HFFc6 (cell line): ENCODE measurements around the gene TNS4. TPM values are rescaled to one million over a fixed set of nuclear protein-coding genes. Genes with fewer than 3 reads are reported as not detected.

ENCODE experiments used
- DNase-seq: peaks from one replicate; pipeline ENCODE4 v3.0.0-alpha.2; 2018
- H3K27ac Mint-ChIP-seq: 2 replicates; pipeline ENCODE4 v1.8.0; 2020; ENCODE audit warnings: mild to moderate bottlenecking, mixed read lengths
- H3K27me3 Mint-ChIP-seq: 2 replicates; pipeline ENCODE4 v1.8.0; 2021; ENCODE audit warnings: mild to moderate bottlenecking, moderate library complexity, mixed read lengths; ENCODE audit not compliant: insufficient read depth
- H3K36me3 Mint-ChIP-seq: 2 replicates; pipeline ENCODE4 v1.8.0; 2021; ENCODE audit warnings: low read depth, mixed read lengths
- H3K4me1 Mint-ChIP-seq: 2 replicates; pipeline ENCODE4 v1.8.0; 2020; ENCODE audit warnings: low read depth, mixed read lengths
- H3K4me3 Mint-ChIP-seq: 2 replicates; pipeline ENCODE4 v1.8.0; 2020; ENCODE audit warnings: mild to moderate bottlenecking, moderate library complexity, mixed read lengths
- H3K9me3 Mint-ChIP-seq: 2 replicates; pipeline ENCODE4 v1.8.0; 2020; ENCODE audit warnings: mild to moderate bottlenecking, mixed read lengths
- total RNA-seq, 6 experiments: library from RNA; stranded (reverse); fragmentation: NEBNext Ultra II Directional; extraction: Animal tissue kit (Norgen Biotek cat#: 25700); gene quantifications; 2 replicates in 1 of 6; 3 replicates in 5 of 6; pipeline ENCODE4 v1.2.3, GENCODE V29; 2021
- TF ChIP-seq, protein P1 (sequence below): fragments of 200-600 bp; sonication (generic); IDR thresholded peaks from 2 replicates; pipeline ENCODE4 v1.5.0; 2021; ENCODE audit warnings: antibody characterized with exemption, mild to moderate bottlenecking

TNS4 gene
- total RNA-seq, 6 experiments from 2014 or later: 0.17 TPM; not detected in 5

DNA sequence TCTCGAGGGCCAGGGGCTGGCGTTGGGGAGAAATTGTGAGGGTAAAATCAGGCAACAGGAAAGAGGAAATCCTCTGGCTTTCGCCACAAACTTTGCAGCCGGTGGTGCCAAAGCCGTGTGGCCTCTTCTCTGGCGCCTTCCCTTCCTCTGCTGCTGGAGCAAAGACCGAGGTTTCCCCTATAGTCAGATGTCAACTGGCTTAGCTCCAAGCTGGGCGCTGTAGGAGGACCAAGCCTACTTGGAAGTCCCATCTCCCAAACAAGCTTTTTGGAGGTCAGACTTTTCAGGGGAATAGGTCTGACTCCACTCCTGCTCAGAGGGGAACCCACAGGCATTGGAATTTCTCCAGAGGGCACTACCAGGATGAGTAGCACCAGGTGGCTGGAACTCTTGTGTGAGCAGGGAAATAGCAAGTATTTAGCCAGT, 53.2 kb downstream of the TNS4 start:
- TF ChIP-seq, protein P1, sequence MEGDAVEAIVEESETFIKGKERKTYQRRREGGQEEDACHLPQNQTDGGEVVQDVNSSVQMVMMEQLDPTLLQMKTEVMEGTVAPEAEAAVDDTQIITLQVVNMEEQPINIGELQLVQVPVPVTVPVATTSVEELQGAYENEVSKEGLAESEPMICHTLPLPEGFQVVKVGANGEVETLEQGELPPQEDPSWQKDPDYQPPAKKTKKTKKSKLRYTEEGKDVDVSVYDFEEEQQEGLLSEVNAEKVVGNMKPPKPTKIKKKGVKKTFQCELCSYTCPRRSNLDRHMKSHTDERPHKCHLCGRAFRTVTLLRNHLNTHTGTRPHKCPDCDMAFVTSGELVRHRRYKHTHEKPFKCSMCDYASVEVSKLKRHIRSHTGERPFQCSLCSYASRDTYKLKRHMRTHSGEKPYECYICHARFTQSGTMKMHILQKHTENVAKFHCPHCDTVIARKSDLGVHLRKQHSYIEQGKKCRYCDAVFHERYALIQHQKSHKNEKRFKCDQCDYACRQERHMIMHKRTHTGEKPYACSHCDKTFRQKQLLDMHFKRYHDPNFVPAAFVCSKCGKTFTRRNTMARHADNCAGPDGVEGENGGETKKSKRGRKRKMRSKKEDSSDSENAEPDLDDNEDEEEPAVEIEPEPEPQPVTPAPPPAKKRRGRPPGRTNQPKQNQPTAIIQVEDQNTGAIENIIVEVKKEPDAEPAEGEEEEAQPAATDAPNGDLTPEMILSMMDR: no peak
- H3K36me3 Mint-ChIP-seq: peaks cover 20% of the 10 kb centered on the region
- H3K27ac Mint-ChIP-seq: peak overlapping the region; percentile 18; the same call in 1 of the 2 replicates
- H3K4me1 Mint-ChIP-seq: peaks cover 76% of the 10 kb centered on the region
- H3K4me3 Mint-ChIP-seq: peak overlapping the region; percentile 64; the same call in 1 of the 2 replicates
- H3K9me3 Mint-ChIP-seq: no peaks in the 10 kb centered on the region
- H3K27me3 Mint-ChIP-seq: peaks cover 7% of the 10 kb centered on the region
- no peak for DNase-seq

DNA sequence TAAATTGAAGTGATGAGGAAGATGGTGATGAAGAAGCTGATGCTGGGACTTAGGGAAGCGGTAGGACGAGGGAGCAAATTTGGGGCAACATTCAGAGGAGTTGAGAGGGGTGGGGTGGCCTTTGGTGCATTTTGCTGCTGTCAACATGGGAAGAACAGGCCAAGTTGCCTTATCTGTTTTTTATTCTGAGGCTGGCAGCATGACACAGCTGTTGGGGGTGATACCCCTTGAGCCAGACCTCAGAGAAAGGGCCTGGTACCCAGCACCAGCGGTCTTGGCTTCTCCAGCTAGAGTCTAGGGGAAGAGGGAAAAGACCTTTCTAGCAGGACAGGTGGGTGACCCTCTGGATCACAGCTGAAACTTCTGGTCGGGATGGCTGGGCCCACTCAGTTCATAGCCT, 53.6 kb downstream of the TNS4 start:
- H3K4me3 Mint-ChIP-seq: peak overlapping the region; percentile 64
- H3K27ac Mint-ChIP-seq: peak overlapping the region; percentile 51
- peaks cover 72% of the 10 kb centered on the region for H3K4me1 Mint-ChIP-seq
- peaks cover 20% of the 10 kb centered on the region for H3K36me3 Mint-ChIP-seq
- H3K9me3 Mint-ChIP-seq: no peaks in the 10 kb centered on the region
- no peak for DNase-seq
- TF ChIP-seq, protein P1: no peak
- peaks cover 6% of the 10 kb centered on the region for H3K27me3 Mint-ChIP-seq

DNA sequence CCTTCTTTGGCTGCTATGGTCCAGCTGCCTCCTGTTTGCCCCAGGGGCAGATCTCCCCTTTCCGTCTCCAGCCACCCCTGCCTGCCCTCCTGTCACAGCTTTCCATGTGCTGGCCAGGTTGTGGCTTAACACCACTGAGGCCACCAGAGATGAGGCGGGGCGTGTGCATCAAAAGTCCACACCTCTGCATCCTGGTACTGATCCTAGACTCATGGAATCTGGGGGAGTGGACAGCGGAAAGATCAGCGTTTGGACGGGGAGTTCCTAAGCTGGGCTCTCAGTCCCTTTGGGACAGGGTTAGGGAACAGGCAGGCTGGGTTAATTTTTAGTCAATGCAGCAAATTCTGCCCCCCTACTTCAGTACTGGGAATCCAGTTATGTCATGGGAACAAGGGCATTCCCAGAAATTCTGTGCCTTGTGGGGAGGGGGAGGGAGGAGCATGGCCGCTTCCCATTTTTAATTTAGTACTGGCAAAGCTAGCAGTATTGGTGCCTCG, 54.2 kb downstream of the TNS4 start:
- Mint-ChIP-seq H3K4me3 (peak overlapping the region; percentile 64), H3K36me3 (peaks cover 20% of the 10 kb centered on the region), H3K4me1 (peaks cover 72% of the 10 kb centered on the region), H3K27me3 (peaks cover 5% of the 10 kb centered on the region), H3K9me3 (no peaks in the 10 kb centered on the region), H3K27ac (peak overlapping the region; percentile 51; the same call in 1 of the 2 replicates)
- no peak for DNase-seq
- TF ChIP-seq, protein P1: no peak

DNA sequence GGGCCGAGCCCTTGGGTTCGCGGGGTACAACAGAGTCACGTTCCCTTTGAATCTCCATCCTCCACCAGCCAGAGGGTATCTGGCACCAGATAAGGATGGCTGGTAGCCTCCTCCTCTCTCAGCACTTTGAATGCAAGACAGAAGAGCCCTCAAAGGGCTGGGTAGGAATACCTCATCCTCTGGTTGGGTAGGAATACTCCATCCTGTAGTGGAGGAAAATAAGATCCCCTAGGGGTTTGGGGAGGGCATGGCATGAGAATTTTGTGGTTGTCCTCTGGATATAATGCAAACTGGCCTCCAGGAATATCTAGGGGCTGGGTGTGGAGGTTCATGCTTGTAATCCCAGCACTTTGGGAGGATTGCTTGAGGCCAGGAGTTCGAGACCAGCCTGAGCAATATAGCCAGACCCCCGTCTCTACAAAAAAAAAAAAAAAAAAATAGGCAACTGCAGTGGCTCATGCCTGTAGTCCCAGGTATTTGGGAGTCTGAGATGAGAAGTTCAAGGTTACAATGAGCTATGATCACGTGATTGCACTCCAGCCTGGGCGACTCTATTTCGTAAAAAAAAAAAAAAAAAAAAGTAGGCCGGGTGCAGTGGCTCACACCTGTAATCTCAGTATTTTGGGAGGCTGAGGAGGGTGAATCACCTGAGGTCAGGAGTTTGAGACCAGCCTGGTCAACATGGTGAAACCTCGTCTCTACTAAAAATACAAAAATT, 55.5 kb downstream of the TNS4 start:
- peaks cover 4% of the 10 kb centered on the region for H3K27me3 Mint-ChIP-seq
- H3K4me3 Mint-ChIP-seq: peak overlapping the region; percentile 96
- no peak for DNase-seq
- TF ChIP-seq, protein P1: peak; percentile 59
- peaks cover 60% of the 10 kb centered on the region for H3K4me1 Mint-ChIP-seq
- no peaks in the 10 kb centered on the region for H3K9me3 Mint-ChIP-seq
- H3K27ac Mint-ChIP-seq: peak overlapping the region; percentile 92
- H3K36me3 Mint-ChIP-seq: peaks cover 20% of the 10 kb centered on the region

DNA sequence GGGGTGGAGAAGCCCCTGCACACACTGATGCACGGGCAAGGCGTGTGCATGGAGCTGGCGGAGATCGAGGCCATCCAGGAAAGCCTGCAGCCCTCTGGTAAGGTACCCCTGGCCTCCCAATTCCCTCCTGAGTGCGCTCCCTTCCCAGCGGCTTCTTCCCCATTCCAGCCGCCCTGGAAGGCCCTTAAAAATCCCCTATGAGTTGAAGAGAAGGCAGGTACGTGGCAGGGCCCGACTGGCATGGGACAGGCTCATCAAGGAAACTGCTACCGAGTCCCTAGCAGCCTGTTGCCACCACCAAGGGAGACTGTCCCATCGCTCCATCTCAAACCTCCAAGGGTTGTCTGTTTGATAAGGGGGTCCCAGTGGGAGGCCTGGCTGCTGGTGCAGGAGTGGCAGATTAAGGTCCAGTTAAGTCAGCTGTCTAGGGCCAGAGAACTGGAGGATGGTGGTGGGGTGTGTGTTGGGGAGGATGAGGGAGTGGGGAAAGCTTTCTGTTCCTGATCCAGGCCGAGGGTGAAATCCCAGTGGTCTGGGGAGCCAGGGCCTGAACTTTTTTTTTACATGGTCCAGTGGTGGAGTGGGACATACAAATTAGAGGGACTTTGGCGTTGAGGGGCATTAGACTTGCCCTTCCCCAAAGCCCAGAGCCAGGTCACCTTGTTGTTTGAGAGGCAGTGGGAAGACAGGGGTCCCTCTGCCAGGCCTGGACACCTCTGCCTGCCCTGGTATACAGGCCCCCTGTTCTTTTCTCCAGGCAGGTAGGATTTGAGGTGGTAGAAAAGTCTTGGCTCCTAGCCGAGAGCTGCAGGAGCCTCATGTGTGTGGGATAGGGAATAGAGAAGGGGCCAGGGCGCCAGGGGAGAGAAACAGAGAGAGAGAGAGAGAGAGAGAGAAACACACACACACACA, 57.2 kb downstream of the TNS4 start:
- peaks cover 46% of the 10 kb centered on the region for H3K4me1 Mint-ChIP-seq
- peak overlapping the region; percentile 92 for H3K27ac Mint-ChIP-seq
- TF ChIP-seq, protein P1: 0 out of 2 replicates have a peak, but pooled peaks have one; percentile 15
- H3K27me3 Mint-ChIP-seq: peaks cover 4% of the 10 kb centered on the region
- H3K36me3 Mint-ChIP-seq: peaks cover 20% of the 10 kb centered on the region
- no peak for DNase-seq
- H3K4me3 Mint-ChIP-seq: peak overlapping the region; percentile 96
- H3K9me3 Mint-ChIP-seq: no peaks in the 10 kb centered on the region
